ENCODE measurements around the gene NPPC. TPM values are rescaled to one million over a fixed set of nuclear protein-coding genes. Genes with fewer than 3 reads are reported as not detected.

The NPPC gene
- polyA plus RNA-seq, 1 donor from 2014 or later, result 2.7 TPM

GRCh38 chr2:231907765-231908164, 18.4 kb downstream of the NPPC start:
- TF ChIP-seq POLR2AphosphoS5 (IDR thresholded peaks at IDR 0.05) (no peak), MXI1 (conservative IDR thresholded peaks at IDR 0.05; ENCODE audit: poor library complexity, severe bottlenecking) (no peak), CTCF (IDR thresholded peaks at IDR 0.05; ENCODE audit: poor library complexity, severe bottlenecking) (no peak), REST (IDR thresholded peaks at IDR 0.05; ENCODE audit: borderline replicate concordance) (no peak), SMC3 (conservative IDR thresholded peaks at IDR 0.05; ENCODE audit: poor library complexity) (no peak), EZH2 (IDR thresholded peaks at IDR 0.05; ENCODE audit: borderline replicate concordance, insufficient read depth, low read length, poor library complexity, severe bottlenecking) (no peak), EP300 (conservative IDR thresholded peaks at IDR 0.05; ENCODE audit: poor library complexity, severe bottlenecking) (no peak), TAF1 (IDR thresholded peaks at IDR 0.05; ENCODE audit: low read depth) (no peak), RAD21 (conservative IDR thresholded peaks at IDR 0.05) (no peak)
- no peak overlapping the region for H3K4me2 ChIP-seq (ENCODE audit: low read length)
- H3K27me3 ChIP-seq (ENCODE audit: insufficient read depth, low read depth, low read length), result no peaks in the 10 kb centered on the region
- H3F3A ChIP-seq (ENCODE audit: insufficient read depth, low read length, poor library complexity, severe bottlenecking), result no peaks in the 10 kb centered on the region
- H3K9me3 ChIP-seq (ENCODE audit: low read length), result no peaks in the 10 kb centered on the region
- H3K9ac ChIP-seq (ENCODE audit: low read length), result no peak overlapping the region
- H3K27ac ChIP-seq (ENCODE audit: low read length), result no peak overlapping the region
- H2AFZ ChIP-seq (ENCODE audit: low read depth, low read length), result no peak overlapping the region
- no peaks in the 10 kb centered on the region for H3K9me2 ChIP-seq (ENCODE audit: insufficient read depth, low read length)
- H3K79me2 ChIP-seq (replicated peaks; ENCODE audit: insufficient read depth, low read length), result no peaks in the 10 kb centered on the region
- no peaks in the 10 kb centered on the region for H3K36me3 ChIP-seq (ENCODE audit: insufficient read depth, low read length)
- no peaks in the 10 kb centered on the region for H4K20me1 ChIP-seq (ENCODE audit: insufficient read depth)
- H3K4me3 ChIP-seq (ENCODE audit: low read length), result no peak overlapping the region

GRCh38 chr2:231905026-231905425, 21.2 kb downstream of the NPPC start:
- Histone ChIP-seq H3K79me2 (replicated peaks; ENCODE audit: insufficient read depth, low read length) (no peaks in the 10 kb centered on the region), H3K4me2 (ENCODE audit: low read length) (no peak overlapping the region), H3K27ac (ENCODE audit: low read length) (no peak overlapping the region), H2AFZ (ENCODE audit: low read depth, low read length) (no peak overlapping the region), H3K9ac (ENCODE audit: low read length) (no peak overlapping the region), H3K9me2 (ENCODE audit: insufficient read depth, low read length) (no peaks in the 10 kb centered on the region), H3K9me3 (ENCODE audit: low read length) (no peaks in the 10 kb centered on the region), H3F3A (ENCODE audit: insufficient read depth, low read length, poor library complexity, severe bottlenecking) (no peaks in the 10 kb centered on the region), H3K36me3 (ENCODE audit: insufficient read depth, low read length) (no peaks in the 10 kb centered on the region), H3K27me3 (ENCODE audit: insufficient read depth, low read depth, low read length) (no peaks in the 10 kb centered on the region), H3K4me3 (ENCODE audit: low read length) (no peak overlapping the region), H4K20me1 (ENCODE audit: insufficient read depth) (no peaks in the 10 kb centered on the region)
- TF ChIP-seq RAD21 (conservative IDR thresholded peaks at IDR 0.05) (no peak), CTCF (IDR thresholded peaks at IDR 0.05; ENCODE audit: poor library complexity, severe bottlenecking) (no peak), EZH2 (IDR thresholded peaks at IDR 0.05; ENCODE audit: borderline replicate concordance, insufficient read depth, low read length, poor library complexity, severe bottlenecking) (no peak), MXI1 (conservative IDR thresholded peaks at IDR 0.05; ENCODE audit: poor library complexity, severe bottlenecking) (no peak), REST (IDR thresholded peaks at IDR 0.05; ENCODE audit: borderline replicate concordance) (no peak), TAF1 (IDR thresholded peaks at IDR 0.05; ENCODE audit: low read depth) (no peak), EP300 (conservative IDR thresholded peaks at IDR 0.05; ENCODE audit: poor library complexity, severe bottlenecking) (no peak), POLR2AphosphoS5 (IDR thresholded peaks at IDR 0.05) (no peak), SMC3 (conservative IDR thresholded peaks at IDR 0.05; ENCODE audit: poor library complexity) (no peak)
